ENCODE measurements around the gene HINT3. TPM values are rescaled to one million over a fixed set of nuclear protein-coding genes. Genes with fewer than 3 reads are reported as not detected.

The HINT3 gene
- total and polyA plus RNA-seq, 2 of the 13 experiments (the other 11 are each of a cell fraction or from before 2014, with no cell fraction given) = 3.1 to 22.8 TPM

DNA sequence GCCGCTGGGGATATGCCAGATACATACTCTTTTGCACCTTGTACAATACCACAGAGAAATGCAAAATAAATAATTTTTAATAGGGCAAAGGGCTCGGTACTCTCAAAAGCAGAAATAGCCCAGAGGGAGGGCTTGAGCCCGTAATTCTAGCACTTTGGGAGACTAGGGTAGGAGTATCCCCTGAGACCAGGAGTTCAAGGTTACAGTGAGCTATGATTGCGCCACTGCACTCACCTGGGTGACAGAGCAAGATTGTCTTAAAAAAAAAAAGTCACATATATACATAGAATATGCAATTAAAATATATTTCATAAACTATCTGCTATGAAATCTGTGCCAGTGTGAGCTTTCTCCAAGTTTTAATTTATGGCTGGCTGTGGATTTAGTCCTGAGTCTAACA, 29.0 kb downstream of the HINT3 start (continued):
- TF ChIP-seq, protein P1, sequence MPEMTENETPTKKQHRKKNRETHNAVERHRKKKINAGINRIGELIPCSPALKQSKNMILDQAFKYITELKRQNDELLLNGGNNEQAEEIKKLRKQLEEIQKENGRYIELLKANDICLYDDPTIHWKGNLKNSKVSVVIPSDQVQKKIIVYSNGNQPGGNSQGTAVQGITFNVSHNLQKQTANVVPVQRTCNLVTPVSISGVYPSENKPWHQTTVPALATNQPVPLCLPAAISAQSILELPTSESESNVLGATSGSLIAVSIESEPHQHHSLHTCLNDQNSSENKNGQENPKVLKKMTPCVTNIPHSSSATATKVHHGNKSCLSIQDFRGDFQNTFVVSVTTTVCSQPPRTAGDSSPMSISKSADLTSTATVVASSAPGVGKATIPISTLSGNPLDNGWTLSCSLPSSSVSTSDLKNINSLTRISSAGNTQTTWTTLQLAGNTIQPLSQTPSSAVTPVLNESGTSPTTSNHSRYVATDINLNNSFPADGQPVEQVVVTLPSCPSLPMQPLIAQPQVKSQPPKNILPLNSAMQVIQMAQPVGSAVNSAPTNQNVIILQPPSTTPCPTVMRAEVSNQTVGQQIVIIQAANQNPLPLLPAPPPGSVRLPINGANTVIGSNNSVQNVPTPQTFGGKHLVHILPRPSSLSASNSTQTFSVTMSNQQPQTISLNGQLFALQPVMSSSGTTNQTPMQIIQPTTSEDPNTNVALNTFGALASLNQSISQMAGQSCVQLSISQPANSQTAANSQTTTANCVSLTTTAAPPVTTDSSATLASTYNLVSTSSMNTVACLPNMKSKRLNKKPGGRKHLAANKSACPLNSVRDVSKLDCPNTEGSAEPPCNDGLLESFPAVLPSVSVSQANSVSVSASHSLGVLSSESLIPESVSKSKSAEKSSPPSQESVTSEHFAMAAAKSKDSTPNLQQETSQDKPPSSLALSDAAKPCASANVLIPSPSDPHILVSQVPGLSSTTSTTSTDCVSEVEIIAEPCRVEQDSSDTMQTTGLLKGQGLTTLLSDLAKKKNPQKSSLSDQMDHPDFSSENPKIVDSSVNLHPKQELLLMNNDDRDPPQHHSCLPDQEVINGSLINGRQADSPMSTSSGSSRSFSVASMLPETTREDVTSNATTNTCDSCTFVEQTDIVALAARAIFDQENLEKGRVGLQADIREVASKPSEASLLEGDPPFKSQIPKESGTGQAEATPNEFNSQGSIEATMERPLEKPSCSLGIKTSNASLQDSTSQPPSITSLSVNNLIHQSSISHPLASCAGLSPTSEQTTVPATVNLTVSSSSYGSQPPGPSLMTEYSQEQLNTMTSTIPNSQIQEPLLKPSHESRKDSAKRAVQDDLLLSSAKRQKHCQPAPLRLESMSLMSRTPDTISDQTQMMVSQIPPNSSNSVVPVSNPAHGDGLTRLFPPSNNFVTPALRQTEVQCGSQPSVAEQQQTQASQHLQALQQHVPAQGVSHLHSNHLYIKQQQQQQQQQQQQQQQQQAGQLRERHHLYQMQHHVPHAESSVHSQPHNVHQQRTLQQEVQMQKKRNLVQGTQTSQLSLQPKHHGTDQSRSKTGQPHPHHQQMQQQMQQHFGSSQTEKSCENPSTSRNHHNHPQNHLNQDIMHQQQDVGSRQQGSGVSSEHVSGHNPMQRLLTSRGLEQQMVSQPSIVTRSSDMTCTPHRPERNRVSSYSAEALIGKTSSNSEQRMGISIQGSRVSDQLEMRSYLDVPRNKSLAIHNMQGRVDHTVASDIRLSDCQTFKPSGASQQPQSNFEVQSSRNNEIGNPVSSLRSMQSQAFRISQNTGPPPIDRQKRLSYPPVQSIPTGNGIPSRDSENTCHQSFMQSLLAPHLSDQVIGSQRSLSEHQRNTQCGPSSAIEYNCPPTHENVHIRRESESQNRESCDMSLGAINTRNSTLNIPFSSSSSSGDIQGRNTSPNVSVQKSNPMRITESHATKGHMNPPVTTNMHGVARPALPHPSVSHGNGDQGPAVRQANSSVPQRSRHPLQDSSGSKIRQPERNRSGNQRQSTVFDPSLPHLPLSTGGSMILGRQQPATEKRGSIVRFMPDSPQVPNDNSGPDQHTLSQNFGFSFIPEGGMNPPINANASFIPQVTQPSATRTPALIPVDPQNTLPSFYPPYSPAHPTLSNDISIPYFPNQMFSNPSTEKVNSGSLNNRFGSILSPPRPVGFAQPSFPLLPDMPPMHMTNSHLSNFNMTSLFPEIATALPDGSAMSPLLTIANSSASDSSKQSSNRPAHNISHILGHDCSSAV (CRISPR knock-in tag; IDR thresholded peaks at IDR 0.05; ENCODE audit: borderline replicate concordance) = 0 out of 2 replicates have a peak, but pooled peaks have one; percentile 25
- 0 out of 4 replicates have a peak, but pooled peaks of 1 of the 2 experiments have one; percentile 3 for TF ChIP-seq EP300 (IDR thresholded peaks at IDR 0.05; ENCODE audit: low read depth in 2 of 2, low read length in 2 of 2)
- TF ChIP-seq EP300 (CRISPR knock-in tag; IDR thresholded peaks at IDR 0.05; ENCODE audit: borderline replicate concordance) = no peak
- TF ChIP-seq, protein P2, sequence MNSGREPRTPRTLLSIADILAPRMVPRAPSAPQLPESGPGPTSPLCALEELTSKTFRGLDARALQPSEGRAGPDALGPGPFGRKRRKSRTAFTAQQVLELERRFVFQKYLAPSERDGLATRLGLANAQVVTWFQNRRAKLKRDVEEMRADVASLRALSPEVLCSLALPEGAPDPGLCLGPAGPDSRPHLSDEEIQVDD (CRISPR knock-in tag; IDR thresholded peaks at IDR 0.05; ENCODE audit: borderline replicate concordance) = no peak
- TF ChIP-seq, protein P3, sequence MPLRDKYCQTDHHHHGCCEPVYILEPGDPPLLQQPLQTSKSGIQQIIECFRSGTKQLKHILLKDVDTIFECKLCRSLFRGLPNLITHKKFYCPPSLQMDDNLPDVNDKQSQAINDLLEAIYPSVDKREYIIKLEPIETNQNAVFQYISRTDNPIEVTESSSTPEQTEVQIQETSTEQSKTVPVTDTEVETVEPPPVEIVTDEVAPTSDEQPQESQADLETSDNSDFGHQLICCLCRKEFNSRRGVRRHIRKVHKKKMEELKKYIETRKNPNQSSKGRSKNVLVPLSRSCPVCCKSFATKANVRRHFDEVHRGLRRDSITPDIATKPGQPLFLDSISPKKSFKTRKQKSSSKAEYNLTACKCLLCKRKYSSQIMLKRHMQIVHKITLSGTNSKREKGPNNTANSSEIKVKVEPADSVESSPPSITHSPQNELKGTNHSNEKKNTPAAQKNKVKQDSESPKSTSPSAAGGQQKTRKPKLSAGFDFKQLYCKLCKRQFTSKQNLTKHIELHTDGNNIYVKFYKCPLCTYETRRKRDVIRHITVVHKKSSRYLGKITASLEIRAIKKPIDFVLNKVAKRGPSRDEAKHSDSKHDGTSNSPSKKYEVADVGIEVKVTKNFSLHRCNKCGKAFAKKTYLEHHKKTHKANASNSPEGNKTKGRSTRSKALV (CRISPR knock-in tag; IDR thresholded peaks at IDR 0.05) = peak; percentile 11; the same call in 1 of the 2 replicates
- peak; percentile 86 for TF ChIP-seq CEBPG (CRISPR knock-in tag; IDR thresholded peaks at IDR 0.05)
- no peak for TF ChIP-seq MAFG (CRISPR knock-in tag; IDR thresholded peaks at IDR 0.05)
- no peak for TF ChIP-seq HOXD1 (CRISPR knock-in tag; IDR thresholded peaks at IDR 0.05)
- no peak for TF ChIP-seq ZBTB42 (CRISPR knock-in tag; IDR thresholded peaks at IDR 0.05)
- TF ChIP-seq, protein P4, sequence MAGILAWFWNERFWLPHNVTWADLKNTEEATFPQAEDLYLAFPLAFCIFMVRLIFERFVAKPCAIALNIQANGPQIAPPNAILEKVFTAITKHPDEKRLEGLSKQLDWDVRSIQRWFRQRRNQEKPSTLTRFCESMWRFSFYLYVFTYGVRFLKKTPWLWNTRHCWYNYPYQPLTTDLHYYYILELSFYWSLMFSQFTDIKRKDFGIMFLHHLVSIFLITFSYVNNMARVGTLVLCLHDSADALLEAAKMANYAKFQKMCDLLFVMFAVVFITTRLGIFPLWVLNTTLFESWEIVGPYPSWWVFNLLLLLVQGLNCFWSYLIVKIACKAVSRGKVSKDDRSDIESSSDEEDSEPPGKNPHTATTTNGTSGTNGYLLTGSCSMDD (CRISPR knock-in tag; IDR thresholded peaks at IDR 0.05) = no peak
- TF ChIP-seq, protein P5, sequence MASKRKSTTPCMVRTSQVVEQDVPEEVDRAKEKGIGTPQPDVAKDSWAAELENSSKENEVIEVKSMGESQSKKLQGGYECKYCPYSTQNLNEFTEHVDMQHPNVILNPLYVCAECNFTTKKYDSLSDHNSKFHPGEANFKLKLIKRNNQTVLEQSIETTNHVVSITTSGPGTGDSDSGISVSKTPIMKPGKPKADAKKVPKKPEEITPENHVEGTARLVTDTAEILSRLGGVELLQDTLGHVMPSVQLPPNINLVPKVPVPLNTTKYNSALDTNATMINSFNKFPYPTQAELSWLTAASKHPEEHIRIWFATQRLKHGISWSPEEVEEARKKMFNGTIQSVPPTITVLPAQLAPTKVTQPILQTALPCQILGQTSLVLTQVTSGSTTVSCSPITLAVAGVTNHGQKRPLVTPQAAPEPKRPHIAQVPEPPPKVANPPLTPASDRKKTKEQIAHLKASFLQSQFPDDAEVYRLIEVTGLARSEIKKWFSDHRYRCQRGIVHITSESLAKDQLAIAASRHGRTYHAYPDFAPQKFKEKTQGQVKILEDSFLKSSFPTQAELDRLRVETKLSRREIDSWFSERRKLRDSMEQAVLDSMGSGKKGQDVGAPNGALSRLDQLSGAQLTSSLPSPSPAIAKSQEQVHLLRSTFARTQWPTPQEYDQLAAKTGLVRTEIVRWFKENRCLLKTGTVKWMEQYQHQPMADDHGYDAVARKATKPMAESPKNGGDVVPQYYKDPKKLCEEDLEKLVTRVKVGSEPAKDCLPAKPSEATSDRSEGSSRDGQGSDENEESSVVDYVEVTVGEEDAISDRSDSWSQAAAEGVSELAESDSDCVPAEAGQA (IDR thresholded peaks at IDR 0.05; ENCODE audit: low read depth) = no peak
- TF ChIP-seq, protein P5 (CRISPR knock-in tag; IDR thresholded peaks at IDR 0.05; ENCODE audit: borderline replicate concordance) = no peak
